SU-DHL-6 (cell line): ENCODE data around the gene KCNJ4.
"Not testable (repeated sequence)": the region's sequence is repeated elsewhere in the genome, so short reads cannot be mapped to it uniquely, and the experiment has no call there.

Experiments
- H2AFZ ChIP-seq: fragments of 200-600 bp; sonication (generic); 2 replicates; pipeline ENCODE4 v1.6.1; 2014; ENCODE audit warnings: low read depth, mild to moderate bottlenecking, moderate library complexity, mixed read lengths, antibody characterized with exemption, low read length; ENCODE audit not compliant: severe bottlenecking
- H3F3A ChIP-seq: fragments of 200-600 bp; shearing (Covaris generic); 2 replicates; pipeline ENCODE4 v1.6.0; 2016; ENCODE audit warnings: antibody characterized with exemption, mild to moderate bottlenecking; ENCODE audit not compliant: insufficient read depth
- H3K27ac ChIP-seq: fragments of 200-600 bp; sonication (generic); 2 replicates; pipeline ENCODE4 v1.5.1; 2016; ENCODE audit warnings: low read depth, mild to moderate bottlenecking, low read length, moderate library complexity, mixed read lengths
- H3K27me3 ChIP-seq: fragments of 200-600 bp; sonication (generic), shearing (Covaris generic); 2 replicates; pipeline ENCODE4 v1.6.0; 2014; ENCODE audit warnings: mild to moderate bottlenecking, low read length
- H3K36me3 ChIP-seq: fragments of 200-600 bp; sonication (generic); 2 replicates; pipeline ENCODE4 v1.6.1; 2014; ENCODE audit warnings: mild to moderate bottlenecking, low read length, mixed read lengths
- H3K4me2 ChIP-seq: fragments of 300-600, 200-600 bp; shearing (Covaris generic), sonication (generic); 2 replicates; pipeline ENCODE4 v1.6.0; 2014; ENCODE audit warnings: low read length, low read depth, mild to moderate bottlenecking; ENCODE audit not compliant: poor library complexity, severe bottlenecking
- H3K4me3 ChIP-seq: fragments of 200-600 bp; sonication (generic); 2 replicates; pipeline ENCODE4 v1.5.1; 2014; ENCODE audit warnings: antibody characterized with exemption, low read length, mild to moderate bottlenecking, mixed read lengths; ENCODE audit not compliant: insufficient read depth, poor library complexity, severe bottlenecking
- H3K79me2 ChIP-seq: fragments of 200-600 bp; sonication (generic); 2 replicates; pipeline ENCODE4 v1.6.1; 2014; ENCODE audit warnings: mild to moderate bottlenecking, low read length, moderate library complexity; ENCODE audit not compliant: insufficient read depth
- H3K9ac ChIP-seq: fragments of 200-600 bp; sonication (generic); 2 replicates; pipeline ENCODE4 v1.7.0; 2014; ENCODE audit warnings: mild to moderate bottlenecking, low read length
- H3K9me2 ChIP-seq: fragments of 200-600 bp; sonication (generic); replicated peaks from 2 replicates; pipeline ENCODE4 v1.6.1; 2014; ENCODE audit warnings: low read length; ENCODE audit not compliant: insufficient read depth
- H3K9me3 ChIP-seq: fragments of 200-600 bp; sonication (generic); 2 replicates; pipeline ENCODE4 v1.6.1; 2014; ENCODE audit warnings: low read length, mixed read lengths; ENCODE audit not compliant: insufficient read depth
- H4K20me1 ChIP-seq: fragments of 200-600 bp; sonication (generic); 2 replicates; pipeline ENCODE4 v1.6.1; 2014; ENCODE audit warnings: low read depth, mild to moderate bottlenecking, antibody characterized with exemption, low read length, moderate library complexity, mixed read lengths
- CTCF ChIP-seq: fragments of 200-600 bp; sonication (generic); IDR thresholded peaks from one replicate; pipeline ENCODE4 v1.5.1; 2017; ENCODE audit warnings: antibody characterized with exemption, mild to moderate bottlenecking, low read length, moderate library complexity; ENCODE audit not compliant: insufficient read depth, poor library complexity, severe bottlenecking
- EZH2phosphoT487 ChIP-seq: fragments of 200-600 bp; sonication (generic), shearing (Covaris generic); conservative IDR thresholded peaks from 2 replicates; pipeline ENCODE4 v1.6.1; 2018; ENCODE audit warnings: mild to moderate bottlenecking, antibody characterized with exemption, low read length, moderate library complexity, mixed read lengths

Gene KCNJ4

GRCh38 chr22:38398609-38399461 is 56.2 kb downstream of the KCNJ4 start:
- no peak for TF ChIP-seq EZH2phosphoT487
- no peak for TF ChIP-seq CTCF
- H3K9me2 ChIP-seq = no peaks in the 10 kb centered on the region
- H3K4me3 ChIP-seq = peak overlapping the region; percentile 79
- no peak overlapping the region for H3K27ac ChIP-seq
- H3K9ac ChIP-seq = peak overlapping the region; percentile 62
- H2AFZ ChIP-seq = peak overlapping the region; percentile 90
- H3K36me3 ChIP-seq = no peaks in the 10 kb centered on the region
- no peaks in the 10 kb centered on the region for H3K79me2 ChIP-seq
- H3K4me2 ChIP-seq = peak overlapping the region; percentile 74
- H3F3A ChIP-seq = peaks cover 12% of the 10 kb centered on the region; the same call in 1 of the 2 replicates
- H3K9me3 ChIP-seq = no peaks in the 10 kb centered on the region
- H4K20me1 ChIP-seq = no peaks in the 10 kb centered on the region
- H3K27me3 ChIP-seq = no peaks in the 10 kb centered on the region

GRCh38 chr22:38398181-38398608 is 56.8 kb downstream of the KCNJ4 start:
- peak overlapping the region; percentile 62 for H3K9ac ChIP-seq
- not testable (repeated sequence) for H3K36me3 ChIP-seq, H3K27ac ChIP-seq, H3K9me3 ChIP-seq, H3K79me2 ChIP-seq, H3K27me3 ChIP-seq, H3K9me2 ChIP-seq, H4K20me1 ChIP-seq
- H2AFZ ChIP-seq = peak overlapping the region; percentile 68
- peak overlapping the region; percentile 79 for H3K4me3 ChIP-seq
- H3F3A ChIP-seq = peaks cover 12% of the 10 kb centered on the region; the same call in 1 of the 2 replicates
- H3K4me2 ChIP-seq = peak overlapping the region; percentile 71

- H3K36me3 ChIP-seq = no peaks in the 10 kb centered on the region
- H2AFZ ChIP-seq = no peak overlapping the region
- H3K9me2 ChIP-seq = no peaks in the 10 kb centered on the region
- no peaks in the 10 kb centered on the region for H4K20me1 ChIP-seq
- H3K27me3 ChIP-seq = no peaks in the 10 kb centered on the region
- H3K27ac ChIP-seq = no peak overlapping the region
- H3K79me2 ChIP-seq = no peaks in the 10 kb centered on the region
- peaks cover 12% of the 10 kb centered on the region; the same call in 1 of the 2 replicates for H3F3A ChIP-seq
- H3K4me3 ChIP-seq = peak overlapping the region; percentile 79
- peak overlapping the region; percentile 62 for H3K9ac ChIP-seq
- no peaks in the 10 kb centered on the region for H3K9me3 ChIP-seq
- TF ChIP-seq CTCF (no peak), EZH2phosphoT487 (no peak)
- H3K4me2 ChIP-seq = peak overlapping the region; percentile 71
These were observed 57.6 kb downstream of the KCNJ4 start for GRCh38 chr22:38397189-38398085.

- not testable (repeated sequence) for H3K4me3 ChIP-seq, H3K27me3 ChIP-seq, H2AFZ ChIP-seq, H3K9me2 ChIP-seq, H3K4me2 ChIP-seq, H4K20me1 ChIP-seq, H3K9me3 ChIP-seq, H3K9ac ChIP-seq, H3K79me2 ChIP-seq, H3K36me3 ChIP-seq, H3K27ac ChIP-seq
- H3F3A ChIP-seq = peaks cover 12% of the 10 kb centered on the region; the same call in 1 of the 2 replicates
These were observed 58.4 kb downstream of the KCNJ4 start for GRCh38 chr22:38396440-38397069.

- peaks cover 12% of the 10 kb centered on the region; the same call in 1 of the 2 replicates for H3F3A ChIP-seq
- not testable (repeated sequence) for H3K9me3 ChIP-seq, H3K27ac ChIP-seq, H2AFZ ChIP-seq, H3K4me2 ChIP-seq, H3K27me3 ChIP-seq, H3K4me3 ChIP-seq, H3K9me2 ChIP-seq, H3K36me3 ChIP-seq, H3K79me2 ChIP-seq, H4K20me1 ChIP-seq, H3K9ac ChIP-seq
These were observed 59.1 kb downstream of the KCNJ4 start for GRCh38 chr22:38395944-38396343.
